K562 (cell line): ENCODE data around the gene GLIS1. TPM values are rescaled to one million over a fixed set of nuclear protein-coding genes. Genes with fewer than 3 reads are reported as not detected.

Experiments
- ATAC-seq: fragments of 200-7000 bp; cut with Tn5 transposase; 3 replicates; pipeline ENCODE4 v1.9.1; 2020; ENCODE audit warnings: moderate library complexity
- BruUV-seq: library from RNA; stranded (reverse); fragments of 400-500 nt; replicated peaks from 2 replicates; lab custom pipeline; 2021; lab: Mats Ljungman, UMichigan
- CTCF ChIA-PET: fragments of 300-600 bp; formaldehyde crosslinking; extraction: SDS; loops from one replicate; lab custom pipeline; 2021; ENCODE audit warnings: low intra/inter-chr PET ratio; lab: Yijun Ruan, JAX
- POLR2A ChIA-PET: fragments of 300-600, 350-650 bp; sonication (Branson Sonifier 250); formaldehyde crosslinking; extraction: SDS; loops from one replicate; lab custom pipeline; 2021; ENCODE audit warnings: antibody characterized with exemption, inconsistent platforms; lab: Yijun Ruan, JAX
- DNase-seq, 4 experiments: peaks; one replicate each; pipeline versions ENCODE4 v3.0.0 to v3.0.0-alpha.2; 2011 to 2018; ENCODE audit warnings: low spot score in 3 of 4, mixed read lengths in 3 of 4; ENCODE audit errors: extremely low read depth in 1 of 4
- FAIRE-seq: peaks from 2 replicates; lab custom pipeline; 2011; peaks lifted over from hg19 to GRCh38; lab: Jason Lieb, UNC
- H2AFZ ChIP-seq: 2 replicates; pipeline ENCODE4 v1.6.0; 2011; ENCODE audit warnings: low read depth, low read length, control low read depth, inconsistent platforms
- H3K27ac ChIP-seq: fragments of 200-600 bp; 3 replicates; pipeline ENCODE4 v1.8.0; 2011; ENCODE audit warnings: low read depth, mild to moderate bottlenecking, control low read depth, inconsistent platforms, low read length, moderate library complexity, mixed read lengths; ENCODE audit errors: extremely low read depth
- H3K27me3 ChIP-seq, 2 experiments: fragments of 300-600 bp in 1 of 2; 2 replicates in 1 of 2; 3 replicates in 1 of 2; pipeline versions ENCODE4 v1.6.0 to v1.8.0; 2011; ENCODE audit warnings: inconsistent platforms in 2 of 2, low read length in 2 of 2, mild to moderate bottlenecking in 1 of 2, mixed read lengths in 1 of 2, moderate library complexity in 1 of 2; ENCODE audit not compliant: control insufficient read depth in 2 of 2, insufficient read depth in 2 of 2
- H3K36me3 ChIP-seq: fragments of 300-600 bp; 3 replicates; pipeline ENCODE4 v1.8.0; 2011; ENCODE audit warnings: mild to moderate bottlenecking, low read length, inconsistent platforms; ENCODE audit not compliant: control insufficient read depth, insufficient read depth
- H3K4me1 ChIP-seq, 2 experiments: fragments of 200-600 bp in 1 of 2; replicated peaks in 1 of 2; 2 replicates in 1 of 2; 3 replicates in 1 of 2; pipeline versions ENCODE4 v1.5.1 to v1.8.0; 2011; ENCODE audit warnings: inconsistent platforms in 2 of 2, low read length in 2 of 2, mild to moderate bottlenecking in 1 of 2, mixed read lengths in 1 of 2, moderate library complexity in 1 of 2; ENCODE audit not compliant: control insufficient read depth in 2 of 2, insufficient read depth in 2 of 2
- H3K4me2 ChIP-seq: 2 replicates; pipeline ENCODE4 v1.6.1; 2011; ENCODE audit warnings: low read length, control low read depth, inconsistent platforms, mixed read lengths; ENCODE audit not compliant: insufficient read depth
- H3K4me3 ChIP-seq: fragments of 200-600 bp; sonication (generic), shearing (Covaris generic); 2 replicates; pipeline ENCODE4 v1.5.1; 2016; ENCODE audit warnings: control low read depth, inconsistent platforms
- H3K79me2 ChIP-seq: fragments of 200-600 bp; 3 replicates; pipeline ENCODE4 v1.8.0; 2011; ENCODE audit warnings: low read length, inconsistent platforms; ENCODE audit not compliant: control insufficient read depth, insufficient read depth
- H3K9ac ChIP-seq, 2 experiments: 2 replicates each; pipeline versions ENCODE4 v1.6.0 to v1.6.1; 2011; ENCODE audit warnings: low read depth in 2 of 2, low read length in 2 of 2, control low read depth in 1 of 2, inconsistent platforms in 1 of 2, mild to moderate bottlenecking in 1 of 2, mixed read lengths in 1 of 2; ENCODE audit not compliant: insufficient read depth in 1 of 2
- H3K9me1 ChIP-seq: one replicate; pipeline ENCODE4 v1.6.0; 2011; ENCODE audit warnings: inconsistent platforms, mild to moderate bottlenecking, low read length, moderate library complexity; ENCODE audit not compliant: control insufficient read depth, insufficient read depth
- H3K9me3 ChIP-seq: replicated peaks from 2 replicates; pipeline ENCODE4 v1.5.1; 2011; ENCODE audit warnings: low read depth, low read length, inconsistent platforms; ENCODE audit not compliant: control insufficient read depth, insufficient read depth
- H4K20me1 ChIP-seq: replicated peaks from 2 replicates; pipeline ENCODE4 v1.6.1; 2011; ENCODE audit warnings: low read length, inconsistent platforms, mixed read lengths; ENCODE audit not compliant: control insufficient read depth, insufficient read depth
- ELF2 ChIP-seq: fragments of 250-450 bp; sonication (Bioruptor Pico); IDR thresholded peaks from 2 replicates; pipeline ENCODE4 v1.5.0; 2021; ENCODE audit warnings: mild to moderate bottlenecking
- GTF2E2 ChIP-seq: fragments of 200-800 bp; sonication (Bioruptor generic); IDR thresholded peaks from 2 replicates; pipeline ENCODE4 v1.6.1; 2016; ENCODE audit warnings: missing genetic modification characterization, missing compliant biosample characterization
- MBD1 ChIP-seq: fragments of 250-450 bp; sonication (Bioruptor Pico); IDR thresholded peaks from 2 replicates; pipeline ENCODE4 v1.8.0; 2022; ENCODE audit warnings: inconsistent platforms
- PYGO2 ChIP-seq: fragments of 450-650 bp; IDR thresholded peaks from 2 replicates; pipeline ENCODE4 v1.6.1; 2016; ENCODE audit warnings: mild to moderate bottlenecking, missing genetic modification characterization, moderate library complexity, missing compliant biosample characterization
- RBM25 ChIP-seq: fragments of 200-400 bp; formaldehyde crosslinking; IDR thresholded peaks from 2 replicates; pipeline ENCODE4 v1.6.1; 2018; ENCODE audit warnings: low read length, low read depth, moderate library complexity; ENCODE audit not compliant: severe bottlenecking
- SNIP1 ChIP-seq: fragments of 450-650 bp; IDR thresholded peaks from 2 replicates; pipeline ENCODE4 v1.7.1; 2017; ENCODE audit warnings: low read depth, mild to moderate bottlenecking
- TEAD4 ChIP-seq, 2 experiments: sonication (generic) in 1 of 2; formaldehyde crosslinking in 1 of 2; IDR thresholded peaks; 2 replicates each; pipeline versions ENCODE4 v1.6.1 to v1.8.0; 2012 to 2022; ENCODE audit warnings: borderline replicate concordance in 1 of 2, inconsistent platforms in 1 of 2, low read length in 1 of 2, mild to moderate bottlenecking in 1 of 2, missing genetic modification reagents in 1 of 2
- ZNF23 ChIP-seq: fragments of 250-450 bp; sonication (Bioruptor Pico); IDR thresholded peaks from 2 replicates; pipeline ENCODE4 v1.4.0; 2020; ENCODE audit warnings: mild to moderate bottlenecking
- ZNF280A ChIP-seq: fragments of 450-650 bp; IDR thresholded peaks from 2 replicates; pipeline ENCODE4 v1.6.1; 2018; ENCODE audit warnings: mild to moderate bottlenecking, low read depth; ENCODE audit not compliant: partially characterized antibody
- ZNF347 ChIP-seq: fragments of 450-650 bp; formaldehyde crosslinking; IDR thresholded peaks from 2 replicates; pipeline ENCODE4 v1.4.0; 2020; ENCODE audit warnings: low read depth, mild to moderate bottlenecking, moderate library complexity
- WGBS: fragments of 100-300 bp; shearing (Covaris generic); methylation state at CpG from one replicate; pipeline ENCODE4 v1.1.6; 2016; ENCODE audit warnings: low coverage, mixed read lengths; ENCODE audit not compliant: insufficient coverage; ENCODE audit errors: missing lambda C conversion rate; 5-methylcytosine and 5-hydroxymethylcytosine counted together
- in situ Hi-C: fragments of 300-500 bp; cut with MboI; formaldehyde crosslinking; loops from 4 replicates; pipeline ENCODE4 v1.15.0; 2018; ENCODE audit warnings: inconsistent platforms, mixed read lengths
- intact Hi-C: fragments of 100-400 bp; cut with micrococcal nuclease; formaldehyde crosslinking; loops from 2 replicates; pipeline ENCODE4 v1.14.2; 2022
- polyA plus RNA-seq, 8 experiments: library from polyadenylated mRNA; depleted of rRNA in 4 of 8; stranded (reverse) in 5 of 8; unstranded in 3 of 8; fragments of >200 nt; fragmentation: Nextera tagmentation in 2 of 8; fragmentation: Illumina TruSeq in 1 of 8; extraction: Ambion mirVana in 2 of 8; extraction: Trizol in 1 of 8; gene quantifications; 2 replicates each; pipeline versions ENCODE4 v1.2.1 to v1.2.3, GENCODE V29; 2011 to 2014; ENCODE audit warnings: inconsistent platforms in 1 of 8, missing spikeins in 1 of 8
- total RNA-seq, 7 experiments: library from RNA; depleted of rRNA in 6 of 7; stranded (reverse); fragments of >200 nt in 6 of 7; fragmentation: Illumina TruSeq in 2 of 7; extraction: Trizol in 2 of 7; gene quantifications; 2 replicates each; pipeline versions ENCODE4 v1.2.1 to v1.2.3, GENCODE V29; 2011 to 2021; ENCODE audit warnings: low replicate concordance in 1 of 7
- TF ChIP-seq, protein P1 (sequence below), 2 experiments: fragments of 250-450 bp in 1 of 2; fragments of 450-650 bp in 1 of 2; sonication (Bioruptor Pico) in 1 of 2; IDR thresholded peaks; 2 replicates each; pipeline versions ENCODE4 v1.6.1 to v1.8.0; 2016 to 2021; ENCODE audit warnings: mild to moderate bottlenecking in 2 of 2, moderate library complexity in 2 of 2, missing compliant biosample characterization in 1 of 2, missing genetic modification characterization in 1 of 2
- TF ChIP-seq, protein P2 (sequence below), 2 experiments: fragments of 450-650 bp; conservative IDR thresholded peaks; 2 replicates each; pipeline ENCODE4 v1.6.1; 2017; ENCODE audit warnings: mild to moderate bottlenecking in 2 of 2, moderate library complexity in 2 of 2

GLIS1 gene
- total and polyA plus RNA-seq, 9 of the 15 experiments (the other 6 are each of a cell fraction or from before 2014, with no cell fraction given): not detected

- TF ChIP-seq PYGO2 (tag): no peak
- no peak for TF ChIP-seq ZNF23 (CRISPR knock-in tag)
Measured at GRCh38 chr1:53588053-53588779, 150.7 kb downstream of the GLIS1 start (continued).

DNA sequence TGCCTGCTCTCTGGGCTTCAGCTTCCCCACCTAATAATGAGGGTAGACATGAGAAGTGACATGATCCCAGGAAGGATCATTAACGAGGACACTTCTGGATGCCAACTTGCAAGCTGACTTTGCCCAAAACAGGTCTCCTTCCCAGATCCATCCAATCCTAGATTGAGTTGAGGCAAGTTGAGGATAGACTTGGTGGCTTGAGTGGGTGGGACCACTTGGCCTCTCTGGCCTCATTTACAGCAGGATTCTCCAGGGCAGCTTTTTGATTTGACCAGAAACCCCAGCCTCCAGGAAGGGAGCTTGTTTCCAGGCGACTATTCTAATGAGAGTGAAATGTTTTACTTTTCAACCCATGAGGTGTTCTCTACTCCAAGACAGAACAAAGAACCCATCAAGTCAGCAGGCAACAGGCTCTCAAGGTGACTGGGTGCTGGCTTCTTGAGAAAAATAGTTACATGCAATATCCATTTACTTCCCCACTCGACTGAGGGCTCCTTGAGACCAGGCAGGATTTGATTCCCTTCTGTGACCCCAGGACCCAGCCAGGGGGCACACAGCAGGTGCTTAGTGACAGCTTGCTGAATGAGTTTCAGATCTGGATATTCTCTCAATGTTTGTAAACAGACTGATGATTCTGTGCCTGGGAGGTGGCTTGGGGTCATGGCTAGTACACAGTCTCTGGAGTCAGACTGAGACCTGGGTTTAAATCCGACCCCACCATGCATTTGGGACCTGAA is 151.5 kb downstream of the GLIS1 start:
- H3K79me2 ChIP-seq: no peaks in the 10 kb centered on the region
- H3K4me3 ChIP-seq: no peak overlapping the region
- intact Hi-C loops: no loop called here
- FAIRE-seq (no peak), ATAC-seq (no peak), DNase-seq (no peak)
- BruUV-seq: no TSS peak
- H3K9me1 ChIP-seq: no peaks in the 10 kb centered on the region
- no peaks in the 10 kb centered on the region for H3K36me3 ChIP-seq
- no peak overlapping the region for H3K27ac ChIP-seq
- H3K4me2 ChIP-seq: no peak overlapping the region
- in situ Hi-C loops: no loop called here
- 0 out of 5 replicates have a peak, but pooled peaks cover 0 to under 1% of the 10 kb centered on the region in 2 experiments for H3K4me1 ChIP-seq
- no peaks in the 10 kb centered on the region for H3K9me3 ChIP-seq
- H4K20me1 ChIP-seq: peaks cover 20% of the 10 kb centered on the region
- no peak overlapping the region for H2AFZ ChIP-seq
- POLR2A ChIA-PET: interaction anchor here (1.2 kb wide), 1 partner anchor 19 kb away, joined by 3 read pairs; no protein-coding TSS in a partner anchor
- H3K9ac ChIP-seq: no peak overlapping the region
- WGBS: 0% methylated on average over 4 of the region's 4 CpGs
- H3K27me3 ChIP-seq: peaks cover 8 to 41% of the 10 kb centered on the region in 2 experiments
- CTCF ChIA-PET: no interaction called here
- TF ChIP-seq ZNF347 (no peak), ELF2 (no peak), TEAD4 (IDR thresholded peaks at IDR 0.05; ENCODE audit: low read length) (no peak), TEAD4 (CRISPR knock-in tag; IDR thresholded peaks at IDR 0.05; ENCODE audit: borderline replicate concordance) (no peak), GTF2E2 (tag) (no peak), RBM25 (no peak), ZNF280A (no peak), MBD1 (CRISPR knock-in tag) (no peak), SNIP1 (no peak)
- TF ChIP-seq, protein P1, sequence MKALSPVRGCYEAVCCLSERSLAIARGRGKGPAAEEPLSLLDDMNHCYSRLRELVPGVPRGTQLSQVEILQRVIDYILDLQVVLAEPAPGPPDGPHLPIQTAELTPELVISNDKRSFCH (CRISPR knock-in tag; IDR thresholded peaks at IDR 0.05): no peak
- TF ChIP-seq, protein P1 (tag; IDR thresholded peaks at IDR 0.05): no peak
- TF ChIP-seq, protein P2, sequence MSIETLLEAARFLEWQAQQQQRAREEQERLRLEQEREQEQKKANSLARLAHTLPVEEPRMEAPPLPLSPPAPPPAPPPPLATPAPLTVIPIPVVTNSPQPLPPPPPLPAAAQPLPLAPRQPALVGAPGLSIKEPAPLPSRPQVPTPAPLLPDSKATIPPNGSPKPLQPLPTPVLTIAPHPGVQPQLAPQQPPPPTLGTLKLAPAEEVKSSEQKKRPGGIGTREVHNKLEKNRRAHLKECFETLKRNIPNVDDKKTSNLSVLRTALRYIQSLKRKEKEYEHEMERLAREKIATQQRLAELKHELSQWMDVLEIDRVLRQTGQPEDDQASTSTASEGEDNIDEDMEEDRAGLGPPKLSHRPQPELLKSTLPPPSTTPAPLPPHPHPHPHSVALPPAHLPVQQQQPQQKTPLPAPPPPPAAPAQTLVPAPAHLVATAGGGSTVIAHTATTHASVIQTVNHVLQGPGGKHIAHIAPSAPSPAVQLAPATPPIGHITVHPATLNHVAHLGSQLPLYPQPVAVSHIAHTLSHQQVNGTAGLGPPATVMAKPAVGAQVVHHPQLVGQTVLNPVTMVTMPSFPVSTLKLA (conservative IDR thresholded peaks at IDR 0.05): no peak
